CD4-positive, alpha-beta T cell treated with Interleukin-6 for 4 hours (primary cell): Measurements from ENCODE around the gene SYNE3.

Experiments used
- DNase-seq: peaks from one replicate; pipeline ENCODE4 v3.0.0-alpha.2; 2020; ENCODE audit warnings: mixed read lengths

SYNE3 gene

GRCh38 chr14:95503365-95504134 is 12.9 kb downstream of the SYNE3 start:
- no peak for DNase-seq

DNA sequence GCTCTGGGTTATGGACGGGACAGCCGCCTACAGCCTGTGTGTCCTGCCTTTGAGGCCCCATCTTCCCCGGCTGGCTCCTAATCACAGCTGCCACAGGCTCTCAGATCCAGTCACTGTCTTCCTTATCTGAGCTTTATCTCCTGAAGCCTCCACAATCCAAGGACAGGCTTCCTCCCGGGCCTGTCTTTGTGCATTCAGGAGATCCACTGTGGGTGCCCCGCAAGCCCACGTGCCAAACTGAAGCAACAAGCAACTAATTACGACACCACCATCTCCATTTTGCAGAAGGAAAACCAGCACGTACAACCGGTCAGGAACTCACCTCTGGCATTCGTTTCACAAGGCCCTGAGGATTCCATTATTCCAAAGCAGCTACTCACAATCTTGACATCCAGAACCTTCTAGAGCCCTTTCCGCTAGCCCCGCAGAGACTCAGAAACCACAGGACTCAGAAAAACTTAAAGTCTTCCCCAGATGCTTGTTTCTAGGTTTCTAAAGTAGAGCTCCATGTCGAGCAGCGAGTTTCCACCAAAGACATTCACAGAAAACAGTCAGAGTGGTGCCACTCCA is 14.0 kb downstream of the SYNE3 start:
- no peak for DNase-seq

DNA sequence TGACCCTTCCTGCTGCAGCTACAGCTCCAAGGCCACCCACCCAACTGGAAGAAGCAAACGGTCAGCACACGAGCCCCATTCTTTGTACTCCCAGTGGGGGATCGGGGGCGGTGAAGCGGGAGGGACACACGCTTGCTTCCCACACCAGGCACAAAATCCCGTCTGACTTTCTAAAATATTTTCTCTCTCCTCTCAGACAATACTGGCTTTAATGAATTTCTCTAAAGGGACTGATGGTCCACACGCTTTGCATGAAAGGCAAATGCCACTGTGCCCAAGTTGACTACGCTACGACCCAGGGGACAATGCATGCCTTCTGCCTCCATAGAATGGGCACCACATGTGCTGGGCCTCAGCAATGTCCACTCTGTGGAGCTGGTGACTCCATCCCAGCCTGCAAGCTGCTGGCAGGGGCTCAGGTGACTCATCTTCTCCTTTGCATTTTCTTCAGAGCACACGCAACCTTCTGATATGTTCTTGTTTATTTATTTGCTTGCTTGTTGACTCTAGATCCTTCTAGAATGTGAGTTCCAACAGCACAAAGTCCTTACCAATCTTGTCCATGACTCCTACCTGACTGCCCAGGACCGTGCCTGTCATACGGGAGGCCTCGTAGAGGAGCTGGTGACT is 15.6 kb downstream of the SYNE3 start:
- no peak for DNase-seq

DNA sequence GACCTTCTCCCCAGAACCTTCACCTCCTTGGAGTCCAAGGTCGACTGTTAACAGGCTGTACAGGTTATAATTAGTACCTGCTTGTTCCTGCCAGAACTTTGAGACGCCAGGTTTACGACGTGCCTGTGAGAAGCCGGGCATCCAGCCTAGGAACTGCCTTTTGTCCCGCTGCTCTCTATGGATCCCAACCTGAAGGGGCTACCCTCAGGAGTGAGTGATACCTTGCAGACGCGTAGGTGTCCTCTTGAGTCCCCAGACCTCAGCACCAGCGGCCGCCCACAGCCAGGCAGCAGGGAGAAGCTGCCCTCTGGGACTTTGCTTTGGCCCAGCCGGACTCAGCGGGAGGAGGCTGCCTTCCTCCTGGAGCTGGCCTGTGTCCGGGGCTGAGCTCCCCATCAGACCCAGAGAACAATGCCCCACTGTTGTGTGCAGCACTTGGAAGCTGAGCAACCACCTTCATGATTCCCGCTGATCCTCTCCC is 16.2 kb downstream of the SYNE3 start:
- DNase-seq, result no peak

- DNase-seq, result no peak
Observed at GRCh38 chr14:95499354-95499750, 17.1 kb downstream of the SYNE3 start.

DNA sequence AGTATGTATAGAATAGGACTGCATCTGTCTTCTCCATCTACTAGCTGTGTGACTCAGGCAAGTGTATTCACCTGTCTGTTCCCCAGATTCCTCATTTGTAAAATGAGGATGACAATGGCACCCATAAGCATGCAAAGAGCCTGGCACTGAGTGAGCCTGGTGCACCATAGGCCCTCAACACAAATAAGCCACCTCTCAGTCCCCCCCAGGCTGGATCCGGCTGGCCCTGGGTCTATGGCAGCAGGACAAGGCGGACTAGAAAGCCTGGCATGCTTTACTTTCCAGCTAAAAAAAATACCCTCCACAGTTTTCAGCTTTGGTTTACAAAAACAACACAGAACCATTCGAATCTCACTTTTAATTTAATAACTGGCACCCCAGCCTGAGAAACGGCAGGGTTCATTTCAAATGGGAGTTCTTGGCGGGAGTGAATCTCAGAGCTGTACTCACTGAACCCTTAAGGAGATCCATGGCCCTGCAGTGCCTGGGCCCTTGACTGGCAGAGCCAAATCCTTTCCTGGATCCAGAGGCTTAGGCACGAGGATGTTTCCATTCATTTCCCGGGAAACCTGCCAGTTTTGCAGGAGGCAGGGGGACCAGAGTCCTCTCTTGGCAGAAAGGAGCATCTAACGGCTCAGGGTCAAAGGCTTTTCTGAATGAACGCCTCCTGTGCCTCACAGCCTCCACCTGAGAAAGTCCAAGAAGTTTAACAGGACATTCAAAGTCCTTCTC is 17.7 kb downstream of the SYNE3 start:
- no peak for DNase-seq

DNA sequence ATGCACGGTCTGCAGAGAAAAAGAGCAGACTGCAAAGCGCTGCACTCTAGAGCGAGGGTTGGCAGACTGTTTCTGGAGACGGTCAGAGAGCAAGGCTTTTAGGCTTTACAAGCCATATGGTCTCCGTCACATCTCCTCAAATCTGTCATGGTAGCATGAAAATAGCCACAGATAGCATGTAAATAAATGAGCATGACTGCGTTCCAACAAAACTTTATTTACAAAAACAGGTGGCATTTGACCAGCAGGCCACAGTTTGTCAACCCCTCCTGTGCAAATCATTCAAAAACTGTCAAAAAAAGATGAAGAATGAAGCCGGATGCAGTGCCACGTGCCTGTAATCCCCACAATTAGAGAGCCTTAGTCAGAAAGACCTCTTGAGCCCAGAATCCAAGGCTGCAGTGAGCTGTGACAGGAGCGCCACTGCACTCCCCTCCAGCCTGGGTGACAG is 18.9 kb downstream of the SYNE3 start:
- no peak for DNase-seq

DNA sequence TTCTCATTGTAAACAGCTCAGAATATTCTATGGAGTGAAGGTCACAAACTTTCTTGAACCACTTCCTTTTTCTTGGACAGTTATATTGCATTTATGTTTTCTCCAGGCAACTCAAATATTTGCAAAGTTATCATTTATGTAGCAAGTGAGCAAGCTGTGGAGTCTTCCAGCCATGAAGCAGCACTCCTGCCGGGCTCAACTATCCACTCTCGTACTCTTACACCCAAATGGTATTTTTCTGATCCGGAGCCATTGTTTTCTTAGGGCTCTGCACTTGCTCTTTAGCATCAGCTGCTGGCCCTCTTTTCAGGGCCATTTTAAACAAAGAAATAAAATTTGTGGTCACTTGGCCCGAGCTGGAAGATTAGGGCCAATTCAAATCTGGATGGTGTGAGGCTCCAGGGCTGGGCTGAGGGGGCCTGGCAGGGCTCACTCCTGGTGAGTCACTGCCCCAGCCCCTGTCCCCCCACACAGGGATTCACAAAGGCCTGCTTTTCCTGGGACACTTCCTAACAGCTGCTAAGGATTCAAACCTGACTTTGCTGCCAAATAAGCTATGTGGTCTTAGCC is 19.7 kb downstream of the SYNE3 start:
- DNase-seq, result no peak

GRCh38 chr14:95496111-95496681 is 20.3 kb downstream of the SYNE3 start:
- DNase-seq, result no peak

GRCh38 chr14:95495538-95496025 is 20.9 kb downstream of the SYNE3 start:
- DNase-seq, result peak; percentile 35

GRCh38 chr14:95495076-95495475 is 21.4 kb downstream of the SYNE3 start:
- no peak for DNase-seq

GRCh38 chr14:95494456-95494855 is 22.0 kb downstream of the SYNE3 start:
- DNase-seq, result no peak

- no peak for DNase-seq
Observed at GRCh38 chr14:95493976-95494375, 22.5 kb downstream of the SYNE3 start.

GRCh38 chr14:95493503-95493902 is 22.9 kb downstream of the SYNE3 start:
- no peak for DNase-seq

DNA sequence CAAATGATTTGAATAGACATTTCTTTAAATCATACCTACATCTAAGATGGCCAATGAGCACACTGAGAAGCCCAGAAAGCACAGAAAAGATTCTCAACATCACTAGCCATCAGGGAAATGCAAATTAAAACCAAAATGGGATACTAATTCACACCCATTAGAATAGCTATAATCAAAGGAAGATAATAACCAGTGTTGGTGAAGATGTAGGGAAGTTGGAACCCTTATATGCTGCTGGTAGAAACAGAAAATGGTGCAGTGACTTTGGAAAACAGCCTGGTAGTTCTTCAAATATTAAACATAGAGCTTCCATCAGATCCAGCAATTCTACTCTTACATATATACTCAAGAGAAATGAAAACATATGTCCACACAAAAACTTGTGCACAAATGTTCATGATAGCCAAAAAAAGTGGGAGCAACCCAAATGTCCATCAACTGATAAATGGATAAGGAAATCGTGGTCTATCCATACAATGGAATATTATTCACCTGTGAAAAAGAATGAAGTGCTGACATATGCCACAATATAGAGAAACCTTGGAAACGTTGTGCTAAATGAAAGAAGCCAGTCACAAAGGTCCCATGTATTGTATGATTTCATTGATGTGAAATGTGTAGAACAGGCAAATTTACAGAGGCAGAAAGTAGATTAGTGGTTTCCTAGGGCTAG is 24.4 kb downstream of the SYNE3 start:
- no peak for DNase-seq

- DNase-seq, result no peak
Observed at GRCh38 chr14:95490727-95491451, 25.6 kb downstream of the SYNE3 start.

- no peak for DNase-seq
Observed at GRCh38 chr14:95490138-95490509, 26.3 kb downstream of the SYNE3 start.

DNA sequence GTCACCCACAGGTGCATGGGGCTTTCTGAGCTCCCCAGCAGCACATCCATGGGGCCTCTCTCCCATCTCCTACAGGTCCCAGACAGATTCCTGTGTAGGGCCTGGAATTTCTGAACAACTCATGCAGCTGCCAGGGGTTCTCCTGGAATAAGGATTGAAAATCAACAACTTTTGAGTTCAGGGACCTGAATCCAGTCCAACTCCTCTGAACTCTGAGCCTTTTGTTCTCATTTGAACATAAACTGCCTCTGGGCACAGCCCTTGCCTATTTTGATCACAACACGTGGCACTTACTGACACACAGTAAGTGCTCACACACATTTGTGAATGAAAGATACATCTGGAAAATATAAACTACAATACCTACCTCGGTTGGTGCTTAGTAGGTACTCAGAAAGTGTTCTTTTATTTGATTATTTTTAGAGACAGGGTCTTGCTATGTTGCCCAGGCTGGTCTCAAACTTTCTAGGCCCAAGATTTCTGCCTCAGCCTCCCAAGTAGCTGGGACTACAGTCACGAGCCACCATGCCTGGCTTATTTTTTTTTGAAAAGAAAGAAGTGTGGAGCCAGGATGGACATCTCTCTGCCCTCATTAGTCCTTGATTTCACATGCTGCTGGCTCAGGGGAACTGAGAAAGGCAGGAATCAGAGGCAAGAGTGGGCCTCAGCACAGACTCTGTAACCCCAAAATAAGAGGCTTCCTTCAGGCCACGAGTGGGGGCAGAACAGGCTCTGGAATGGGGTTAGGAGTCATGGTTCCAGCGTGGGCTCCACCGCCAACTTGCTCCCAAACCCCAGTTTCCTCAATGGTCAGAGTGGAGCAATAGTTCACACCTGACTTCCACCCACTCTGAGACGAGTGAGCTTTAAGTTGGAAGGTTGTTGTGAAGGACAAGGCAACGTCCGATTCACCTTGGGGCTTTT is 27.0 kb downstream of the SYNE3 start:
- no peak for DNase-seq

- DNase-seq, result no peak
Observed at GRCh38 chr14:95488376-95489213, 27.9 kb downstream of the SYNE3 start.
